ENCODE measurements around the gene KIAA0753.

KIAA0753 gene

DNA sequence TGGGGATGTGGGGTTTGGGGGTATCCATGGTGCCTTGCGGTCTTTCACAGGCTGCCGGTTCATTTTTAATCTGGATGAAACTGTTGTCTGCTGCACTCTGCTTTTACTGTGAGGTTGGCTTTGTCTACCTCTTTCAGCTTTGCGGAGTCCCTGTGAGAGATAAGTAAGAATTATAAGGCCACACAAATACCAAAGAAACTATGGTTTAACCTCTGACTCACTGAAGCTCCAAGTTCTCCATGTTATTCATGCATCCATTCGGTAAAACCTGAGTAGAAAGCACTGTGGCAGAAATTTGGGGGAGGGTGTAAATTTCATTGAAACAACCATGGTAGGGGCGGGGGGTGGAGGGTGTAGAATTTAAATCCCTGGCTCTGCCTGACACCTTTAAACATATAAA is 30.5 kb downstream of the KIAA0753 start:
- TF ChIP-seq, protein P1, sequence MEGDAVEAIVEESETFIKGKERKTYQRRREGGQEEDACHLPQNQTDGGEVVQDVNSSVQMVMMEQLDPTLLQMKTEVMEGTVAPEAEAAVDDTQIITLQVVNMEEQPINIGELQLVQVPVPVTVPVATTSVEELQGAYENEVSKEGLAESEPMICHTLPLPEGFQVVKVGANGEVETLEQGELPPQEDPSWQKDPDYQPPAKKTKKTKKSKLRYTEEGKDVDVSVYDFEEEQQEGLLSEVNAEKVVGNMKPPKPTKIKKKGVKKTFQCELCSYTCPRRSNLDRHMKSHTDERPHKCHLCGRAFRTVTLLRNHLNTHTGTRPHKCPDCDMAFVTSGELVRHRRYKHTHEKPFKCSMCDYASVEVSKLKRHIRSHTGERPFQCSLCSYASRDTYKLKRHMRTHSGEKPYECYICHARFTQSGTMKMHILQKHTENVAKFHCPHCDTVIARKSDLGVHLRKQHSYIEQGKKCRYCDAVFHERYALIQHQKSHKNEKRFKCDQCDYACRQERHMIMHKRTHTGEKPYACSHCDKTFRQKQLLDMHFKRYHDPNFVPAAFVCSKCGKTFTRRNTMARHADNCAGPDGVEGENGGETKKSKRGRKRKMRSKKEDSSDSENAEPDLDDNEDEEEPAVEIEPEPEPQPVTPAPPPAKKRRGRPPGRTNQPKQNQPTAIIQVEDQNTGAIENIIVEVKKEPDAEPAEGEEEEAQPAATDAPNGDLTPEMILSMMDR (IDR thresholded peaks at IDR 0.05; ENCODE audit: low read depth, low read length), result no peak
- no peak for DNase-seq (ENCODE audit: extremely low read depth, low read depth)

DNA sequence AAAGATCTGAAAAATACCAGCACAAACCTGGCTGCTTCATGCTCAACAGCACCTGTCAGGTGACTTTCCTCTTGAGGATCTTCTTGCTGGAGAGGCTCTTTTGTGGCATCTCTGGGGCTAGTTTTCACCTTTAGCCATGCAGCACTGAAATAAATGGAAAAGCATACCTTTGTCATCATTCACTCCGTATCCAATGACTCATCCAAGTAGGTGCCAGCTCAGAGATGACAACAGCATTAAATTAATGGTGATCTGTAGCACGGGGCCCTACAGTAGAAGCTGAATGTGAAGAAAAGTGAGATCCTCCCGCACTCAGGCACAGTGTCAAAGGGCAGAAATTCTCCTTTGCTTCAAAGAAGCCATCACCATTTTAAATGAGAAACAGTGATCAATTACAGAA is 32.2 kb downstream of the KIAA0753 start:
- TF ChIP-seq, protein P1 (IDR thresholded peaks at IDR 0.05; ENCODE audit: low read depth, low read length), result no peak
- DNase-seq (ENCODE audit: extremely low read depth, low read depth), result no peak

DNA sequence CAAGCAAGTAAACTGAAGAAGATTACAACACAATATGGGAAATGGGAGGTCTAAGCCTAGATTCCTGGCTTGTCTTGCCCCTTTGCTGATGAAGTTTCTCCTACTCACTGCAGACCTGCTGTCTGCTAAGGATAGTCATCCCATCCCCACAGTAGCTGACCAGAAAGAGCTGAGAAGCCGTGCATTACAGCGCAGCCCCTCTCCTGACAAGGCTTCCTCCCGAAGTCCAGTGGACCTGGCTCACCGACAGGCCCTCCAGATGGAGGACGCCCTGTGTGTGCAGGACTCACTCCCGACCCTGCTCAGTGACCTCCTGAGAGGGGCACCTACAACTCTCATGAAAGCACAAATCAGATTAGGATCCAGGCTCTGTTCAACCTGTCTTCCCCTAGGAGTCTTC is 35.4 kb downstream of the KIAA0753 start:
- DNase-seq (ENCODE audit: extremely low read depth, low read depth), result no peak
- TF ChIP-seq, protein P1 (IDR thresholded peaks at IDR 0.05; ENCODE audit: low read depth, low read length), result no peak

DNA sequence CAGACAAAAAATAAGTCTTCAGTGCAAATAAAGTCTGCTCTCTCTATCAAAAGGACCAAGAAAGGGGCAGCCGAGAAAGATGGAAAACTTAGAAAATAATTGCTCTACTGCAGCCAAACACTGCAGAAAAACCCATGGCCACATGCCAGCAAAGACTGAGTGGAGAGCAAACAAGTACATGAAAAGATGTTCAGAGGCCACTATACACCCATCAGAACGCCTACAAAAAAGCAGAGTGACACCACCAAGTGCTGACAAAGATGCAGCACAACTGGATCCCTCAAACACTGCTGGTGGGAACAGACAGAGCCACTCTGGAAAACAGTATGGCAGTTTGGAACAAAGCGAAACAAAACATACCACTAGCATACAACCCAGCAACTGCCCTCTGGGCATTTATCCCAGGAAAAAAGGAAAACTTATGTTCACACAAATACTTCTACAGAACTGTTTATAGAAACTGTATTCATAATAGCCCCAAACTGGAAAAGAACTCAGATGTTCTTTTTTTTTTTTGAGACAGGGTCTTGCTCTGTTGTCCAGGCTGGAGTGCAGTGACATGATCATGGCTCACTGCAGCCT is 36.7 kb downstream of the KIAA0753 start:
- TF ChIP-seq, protein P1 (IDR thresholded peaks at IDR 0.05; ENCODE audit: low read depth, low read length), result no peak
- DNase-seq (ENCODE audit: extremely low read depth, low read depth), result no peak

DNA sequence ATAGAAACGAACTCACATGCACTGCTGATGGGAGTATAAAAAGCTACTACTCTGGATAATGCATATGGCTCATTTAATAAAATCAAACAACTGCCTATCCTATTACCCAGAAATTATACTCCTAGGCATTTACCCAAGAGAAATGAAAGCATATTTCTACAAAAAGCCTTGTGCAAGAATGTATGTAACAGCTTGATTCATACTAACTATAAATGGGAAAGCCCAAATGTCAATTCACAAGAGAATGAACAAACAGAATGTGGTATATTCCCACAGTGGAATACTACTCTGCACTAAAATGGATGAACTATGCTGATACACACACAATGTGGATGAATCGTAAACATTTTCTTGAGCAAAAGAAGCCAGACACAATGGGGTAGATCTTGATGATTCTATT is 38.4 kb downstream of the KIAA0753 start:
- TF ChIP-seq, protein P1 (IDR thresholded peaks at IDR 0.05; ENCODE audit: low read depth, low read length), result no peak
- DNase-seq (ENCODE audit: extremely low read depth, low read depth), result no peak

DNA sequence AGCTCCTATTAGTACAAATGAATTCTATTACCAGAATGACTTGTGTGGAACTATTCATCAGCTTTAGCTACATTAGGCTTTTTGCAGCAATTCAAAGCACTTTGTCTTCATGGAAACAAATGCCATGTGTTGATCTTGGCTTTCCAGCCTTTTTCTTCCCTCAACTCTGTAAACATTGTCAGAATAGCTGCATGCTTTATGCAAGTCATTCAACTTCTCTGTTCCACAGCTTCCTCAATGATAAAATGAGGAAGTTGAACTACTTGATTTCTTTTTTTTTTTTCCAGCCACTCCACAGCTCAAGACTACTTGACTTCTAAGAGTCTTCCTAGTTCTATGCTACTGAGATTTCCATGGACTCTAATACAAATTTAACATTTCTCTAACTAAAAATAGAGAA is 41.1 kb downstream of the KIAA0753 start:
- TF ChIP-seq, protein P1 (IDR thresholded peaks at IDR 0.05; ENCODE audit: low read depth, low read length), result no peak
- no peak for DNase-seq (ENCODE audit: extremely low read depth, low read depth)

DNA sequence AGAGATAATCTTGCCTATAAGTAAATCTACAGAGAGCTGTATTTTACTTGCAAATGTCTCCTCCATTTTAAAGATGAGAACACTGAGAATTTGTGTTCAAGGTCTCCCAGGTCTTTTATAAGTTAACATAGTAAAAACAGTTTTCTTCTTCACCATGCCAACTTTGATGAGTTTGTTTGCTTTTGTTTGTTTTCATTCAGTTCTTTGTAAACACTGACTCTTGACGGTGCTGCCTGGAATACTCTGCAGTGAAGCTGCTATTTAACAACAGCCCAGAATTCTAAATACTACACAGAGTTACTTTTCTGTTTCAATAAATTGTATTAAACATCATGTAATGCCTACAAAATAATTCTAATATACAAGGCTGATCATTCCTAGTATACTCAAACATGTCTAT is 42.8 kb downstream of the KIAA0753 start:
- no peak for DNase-seq (ENCODE audit: extremely low read depth, low read depth)
- TF ChIP-seq, protein P1 (IDR thresholded peaks at IDR 0.05; ENCODE audit: low read depth, low read length), result no peak
